ENCODE measurements around the gene NSUN7. TPM values are rescaled to one million over a fixed set of nuclear protein-coding genes. Genes with fewer than 3 reads are reported as not detected.
"Not testable (repeated sequence)": the region's sequence is repeated elsewhere in the genome, so short reads cannot be mapped to it uniquely, and the experiment has no call there.

Gene NSUN7
- polyA plus RNA-seq, 3 donors from 2014 or later, result not detected

DNA sequence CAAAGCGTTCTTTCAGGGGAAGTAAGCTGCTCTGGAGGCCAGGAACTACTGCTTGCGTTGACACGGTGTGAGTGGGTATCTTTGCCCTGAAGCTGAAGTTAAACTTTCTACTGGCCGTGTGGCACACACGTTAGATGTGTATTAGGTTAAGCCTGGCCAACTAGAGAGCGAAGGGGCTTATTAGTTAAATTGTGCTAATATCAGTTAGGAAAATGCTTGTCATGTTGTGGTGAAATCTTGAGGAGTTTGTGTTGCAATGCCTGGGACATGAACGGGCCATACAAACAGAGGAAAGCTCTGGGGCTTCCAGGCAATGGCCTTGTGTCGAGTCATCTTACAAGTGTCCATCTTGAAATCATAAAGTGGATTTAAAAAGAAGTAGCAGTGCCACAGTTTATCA lies 62.6 kb downstream of the NSUN7 start:
- Mint-ChIP-seq H3K4me3 (no peak overlapping the region), H3K4me1 (no peaks in the 10 kb centered on the region), H3K36me3 (no peaks in the 10 kb centered on the region), H3K27me3 (ENCODE audit: low read depth in 3 of 3) (peaks cover 0 to 3% (median 2%) of the 10 kb centered on the region in 3 donors), H3K27ac (no peak overlapping the region), H3K9me3 (no peaks in the 10 kb centered on the region)
- DNase-seq, result no peak

DNA sequence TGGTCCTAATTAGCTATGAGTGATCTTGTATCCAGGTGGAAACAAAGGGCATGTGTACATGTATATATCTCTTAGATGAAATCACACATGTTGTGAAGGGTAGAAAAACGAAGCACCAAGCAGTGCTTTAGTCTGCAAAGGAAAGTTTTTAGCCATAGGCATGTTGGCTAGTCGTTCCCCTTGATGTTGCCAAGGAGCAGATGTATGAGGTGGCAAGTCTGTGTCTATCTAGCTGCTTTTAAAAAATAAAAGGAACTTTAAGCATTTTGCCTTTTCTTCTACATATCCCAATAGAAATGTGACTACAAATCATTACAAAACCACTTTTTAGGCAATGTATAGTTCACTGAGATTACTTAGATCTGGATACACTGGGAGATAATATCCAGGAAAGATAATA lies 63.1 kb downstream of the NSUN7 start:
- Mint-ChIP-seq H3K27ac (no peak overlapping the region), H3K36me3 (no peaks in the 10 kb centered on the region), H3K4me3 (no peak overlapping the region), H3K9me3 (no peaks in the 10 kb centered on the region), H3K4me1 (no peaks in the 10 kb centered on the region), H3K27me3 (ENCODE audit: low read depth in 3 of 3) (peaks cover 0 to 3% (median 2%) of the 10 kb centered on the region in 3 donors)
- DNase-seq, result no peak

GRCh38 chr4:40817157-40817556 lies 67.4 kb downstream of the NSUN7 start:
- not testable (repeated sequence) for H3K9me3 Mint-ChIP-seq; H3K4me1 Mint-ChIP-seq; DNase-seq; H3K36me3 Mint-ChIP-seq; H3K27ac Mint-ChIP-seq; H3K27me3 Mint-ChIP-seq (ENCODE audit: low read depth in 3 of 3); H3K4me3 Mint-ChIP-seq

GRCh38 chr4:40820101-40820500 lies 70.3 kb downstream of the NSUN7 start:
- Mint-ChIP-seq H3K4me3 (no peak overlapping the region), H3K36me3 (no peaks in the 10 kb centered on the region), H3K27ac (no peak overlapping the region), H3K27me3 (ENCODE audit: low read depth in 3 of 3) (peaks cover 0 to 6% (median 2%) of the 10 kb centered on the region in 3 donors), H3K4me1 (no peaks in the 10 kb centered on the region), H3K9me3 (peaks cover 0 to 4% (median 0%) of the 10 kb centered on the region in 6 donors)
- DNase-seq, result no peak

DNA sequence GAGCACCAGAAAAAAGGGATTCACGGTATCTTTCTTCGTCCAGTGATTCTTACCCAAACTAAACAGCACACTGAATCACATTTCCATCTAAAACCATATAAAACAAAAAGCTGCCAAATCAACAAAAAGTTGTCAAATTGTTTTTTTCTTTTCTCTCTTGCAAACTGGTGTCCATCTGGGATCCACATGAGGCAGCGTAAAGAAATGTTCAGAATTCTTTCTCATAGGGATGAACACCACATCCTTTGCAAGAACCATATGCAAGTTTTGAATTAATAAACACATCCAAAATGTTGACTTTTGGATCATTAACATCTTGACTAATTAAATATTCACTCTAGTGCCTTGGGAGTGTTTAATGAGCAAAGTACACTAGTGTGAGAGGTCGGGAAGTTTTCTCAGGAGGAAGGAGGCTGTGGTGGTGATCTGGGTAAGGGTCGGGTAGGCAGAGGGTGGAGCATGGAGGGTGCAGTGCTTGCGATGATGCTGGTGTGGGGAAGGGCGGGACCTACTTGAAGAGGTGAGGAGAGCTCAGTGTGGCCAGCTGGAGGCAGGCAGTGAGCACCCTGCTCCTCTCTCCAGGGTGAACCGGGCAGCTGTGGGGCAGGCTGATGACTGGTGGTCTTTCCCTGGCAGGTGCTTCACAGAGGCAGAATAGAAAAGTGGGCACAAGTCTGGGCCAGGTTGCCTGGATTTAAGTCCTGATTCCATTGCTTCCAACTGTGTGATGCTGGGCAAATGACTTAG lies 72.8 kb downstream of the NSUN7 start:
- DNase-seq, result no peak
- H3K27me3 Mint-ChIP-seq (ENCODE audit: low read depth in 3 of 3), result peaks cover 0 to 4% (median 2%) of the 10 kb centered on the region in 3 donors
- no peaks in the 10 kb centered on the region for H3K4me1 Mint-ChIP-seq
- H3K36me3 Mint-ChIP-seq, result no peaks in the 10 kb centered on the region
- no peak overlapping the region for H3K27ac Mint-ChIP-seq
- no peak overlapping the region for H3K4me3 Mint-ChIP-seq
- peaks cover 0 to 4% (median 0%) of the 10 kb centered on the region in 6 donors for H3K9me3 Mint-ChIP-seq

DNA sequence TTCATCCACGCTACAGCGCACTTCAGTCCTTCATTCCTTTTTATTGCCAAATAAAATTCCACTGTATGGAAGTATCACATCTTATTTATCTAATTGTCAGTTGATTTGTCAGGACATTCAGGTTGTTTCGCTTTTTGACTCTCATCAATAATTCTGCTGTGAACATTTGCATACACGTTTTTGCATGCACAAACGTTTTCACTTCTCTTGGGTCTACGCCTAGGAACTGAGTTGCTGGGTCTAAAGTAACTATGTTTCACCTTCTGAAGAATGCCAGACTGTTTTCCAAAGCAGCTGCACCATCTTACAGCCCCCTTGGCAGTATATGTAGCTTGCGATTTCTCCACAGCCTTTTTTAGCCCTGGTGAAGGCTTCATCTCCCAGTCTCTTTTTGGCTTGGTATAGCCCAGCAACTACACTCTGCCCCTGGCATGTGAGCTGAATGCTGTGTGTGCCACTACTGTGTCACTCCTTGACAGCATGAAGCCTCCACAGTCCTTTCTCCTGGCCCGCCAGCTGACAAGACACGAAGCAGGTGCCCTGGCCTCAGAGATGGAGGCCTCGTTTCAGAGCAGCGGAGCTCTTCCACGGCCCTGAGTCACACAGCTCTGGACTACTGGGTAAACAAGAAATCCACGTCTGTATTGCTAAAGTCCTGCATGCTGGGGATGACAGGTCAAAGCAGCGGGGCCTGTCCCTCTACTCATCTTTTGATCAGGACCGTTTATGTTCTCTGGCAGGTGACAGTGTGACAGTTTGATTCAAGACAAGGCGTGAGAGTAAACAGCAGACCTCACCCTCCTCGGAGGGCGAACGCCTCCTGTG lies 75.5 kb downstream of the NSUN7 start:
- peak overlapping the region in 1 of 6 donors; percentile 37 for H3K27ac Mint-ChIP-seq

DNA sequence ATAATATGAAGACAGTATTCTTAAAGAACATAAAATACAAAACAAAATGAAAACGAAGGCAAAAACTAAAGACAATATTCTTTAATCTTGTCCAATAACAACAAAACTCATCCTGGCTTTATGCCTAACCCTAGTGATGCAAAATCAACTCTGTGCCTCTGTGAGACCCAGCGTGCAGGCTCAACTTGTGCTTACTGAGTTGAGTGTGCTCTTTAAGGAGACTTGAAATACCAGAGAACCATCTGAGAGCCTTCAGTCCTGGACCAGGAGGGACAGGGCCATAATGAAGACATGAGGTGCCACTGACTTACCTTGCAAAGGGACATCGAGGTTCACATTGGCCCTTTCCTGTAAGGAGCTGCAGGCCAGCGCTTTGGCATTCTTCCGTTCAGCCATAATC lies 77.1 kb downstream of the NSUN7 start:
- no peak overlapping the region for H3K27ac Mint-ChIP-seq
- H3K4me3 Mint-ChIP-seq, result no peak overlapping the region
- H3K27me3 Mint-ChIP-seq (ENCODE audit: low read depth in 3 of 3), result peaks cover 0 to 4% (median 2%) of the 10 kb centered on the region in 3 donors
- no peaks in the 10 kb centered on the region for H3K36me3 Mint-ChIP-seq
- no peaks in the 10 kb centered on the region for H3K4me1 Mint-ChIP-seq
- no peaks in the 10 kb centered on the region for H3K9me3 Mint-ChIP-seq
- no peak for DNase-seq

More for the DNA sequence above, 75.5 kb downstream of the NSUN7 start:
- no peaks in the 10 kb centered on the region for H3K36me3 Mint-ChIP-seq
- H3K27me3 Mint-ChIP-seq (ENCODE audit: low read depth in 3 of 3), result peaks cover 0 to 4% (median 2%) of the 10 kb centered on the region in 3 donors
- H3K4me1 Mint-ChIP-seq, result no peaks in the 10 kb centered on the region
- no peak for DNase-seq
- no peak overlapping the region for H3K4me3 Mint-ChIP-seq
- no peaks in the 10 kb centered on the region for H3K9me3 Mint-ChIP-seq

DNA sequence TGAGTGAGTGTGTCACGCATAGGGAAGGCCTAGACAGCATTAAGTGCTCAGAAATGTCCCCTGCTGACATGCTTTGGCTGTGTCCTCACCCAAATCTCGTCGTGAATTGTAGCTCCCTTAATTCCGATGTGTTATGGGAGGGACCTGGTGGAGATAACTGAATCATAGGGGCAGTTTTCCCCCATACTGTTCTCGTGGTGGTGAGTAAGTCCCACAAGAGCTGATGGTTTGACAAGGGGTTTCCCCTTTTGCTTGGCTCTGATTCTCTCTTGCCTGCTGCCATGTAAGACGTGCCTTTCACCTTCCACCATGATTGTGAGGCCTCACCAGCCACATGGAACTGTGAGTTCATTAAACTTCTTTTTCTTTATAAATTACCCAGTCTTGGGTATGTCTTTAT lies 78.0 kb downstream of the NSUN7 start:
- no peaks in the 10 kb centered on the region for H3K9me3 Mint-ChIP-seq
- no peak overlapping the region for H3K27ac Mint-ChIP-seq
- H3K27me3 Mint-ChIP-seq (ENCODE audit: low read depth in 3 of 3), result peaks cover 0 to 2% (median 2%) of the 10 kb centered on the region in 3 donors
- H3K4me1 Mint-ChIP-seq, result no peaks in the 10 kb centered on the region
- H3K4me3 Mint-ChIP-seq, result no peak overlapping the region
- DNase-seq, result no peak
- H3K36me3 Mint-ChIP-seq, result no peaks in the 10 kb centered on the region

DNA sequence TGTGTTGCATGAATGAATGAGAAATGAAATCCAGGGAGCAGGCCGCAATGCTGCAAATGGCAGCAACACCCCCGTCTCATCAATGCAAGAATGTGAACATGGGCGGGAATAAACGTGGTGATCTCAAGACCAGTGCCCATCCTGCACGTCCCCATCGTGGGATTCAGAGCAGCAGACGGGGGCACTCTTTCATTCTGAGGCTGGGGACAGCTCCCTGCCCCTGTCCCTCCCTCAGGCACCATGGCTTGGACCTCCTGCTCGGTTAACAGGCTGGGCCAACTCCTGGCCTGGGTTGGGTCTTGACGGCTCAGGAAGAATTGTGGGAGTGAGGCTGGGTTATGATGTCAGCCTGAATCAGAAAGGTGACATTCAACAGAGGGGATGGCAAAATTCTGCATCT lies 78.9 kb downstream of the NSUN7 start:
- H3K27me3 Mint-ChIP-seq (ENCODE audit: low read depth in 3 of 3), result no peaks in the 10 kb centered on the region
- H3K9me3 Mint-ChIP-seq, result no peaks in the 10 kb centered on the region
- no peak overlapping the region for H3K27ac Mint-ChIP-seq
- H3K4me3 Mint-ChIP-seq, result no peak overlapping the region
- no peaks in the 10 kb centered on the region for H3K4me1 Mint-ChIP-seq
- no peaks in the 10 kb centered on the region for H3K36me3 Mint-ChIP-seq
- DNase-seq, result no peak

DNA sequence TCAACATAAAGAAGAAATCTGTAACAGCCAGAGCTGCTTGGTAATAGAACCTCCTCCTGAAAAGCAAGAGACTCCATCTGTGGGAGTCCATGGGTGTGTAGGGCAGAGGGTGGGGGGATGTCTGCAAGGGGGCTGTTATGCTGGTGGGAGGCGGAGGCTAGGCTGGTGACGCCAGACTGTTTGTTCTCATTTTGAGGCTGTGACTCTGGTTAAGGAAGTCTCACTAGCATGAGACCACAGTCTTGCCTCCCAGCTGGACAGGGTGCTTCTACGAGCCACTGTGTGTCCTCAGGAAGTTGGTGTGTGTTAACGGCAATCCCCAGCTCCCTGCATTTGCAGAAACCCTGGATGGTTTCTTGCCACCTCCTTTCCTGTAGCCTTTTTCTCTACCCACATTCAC lies 79.8 kb downstream of the NSUN7 start:
- Mint-ChIP-seq H3K27me3 (ENCODE audit: low read depth in 3 of 3) (no peaks in the 10 kb centered on the region), H3K4me1 (no peaks in the 10 kb centered on the region), H3K4me3 (no peak overlapping the region), H3K9me3 (no peaks in the 10 kb centered on the region), H3K36me3 (no peaks in the 10 kb centered on the region), H3K27ac (no peak overlapping the region)
- DNase-seq, result no peak

DNA sequence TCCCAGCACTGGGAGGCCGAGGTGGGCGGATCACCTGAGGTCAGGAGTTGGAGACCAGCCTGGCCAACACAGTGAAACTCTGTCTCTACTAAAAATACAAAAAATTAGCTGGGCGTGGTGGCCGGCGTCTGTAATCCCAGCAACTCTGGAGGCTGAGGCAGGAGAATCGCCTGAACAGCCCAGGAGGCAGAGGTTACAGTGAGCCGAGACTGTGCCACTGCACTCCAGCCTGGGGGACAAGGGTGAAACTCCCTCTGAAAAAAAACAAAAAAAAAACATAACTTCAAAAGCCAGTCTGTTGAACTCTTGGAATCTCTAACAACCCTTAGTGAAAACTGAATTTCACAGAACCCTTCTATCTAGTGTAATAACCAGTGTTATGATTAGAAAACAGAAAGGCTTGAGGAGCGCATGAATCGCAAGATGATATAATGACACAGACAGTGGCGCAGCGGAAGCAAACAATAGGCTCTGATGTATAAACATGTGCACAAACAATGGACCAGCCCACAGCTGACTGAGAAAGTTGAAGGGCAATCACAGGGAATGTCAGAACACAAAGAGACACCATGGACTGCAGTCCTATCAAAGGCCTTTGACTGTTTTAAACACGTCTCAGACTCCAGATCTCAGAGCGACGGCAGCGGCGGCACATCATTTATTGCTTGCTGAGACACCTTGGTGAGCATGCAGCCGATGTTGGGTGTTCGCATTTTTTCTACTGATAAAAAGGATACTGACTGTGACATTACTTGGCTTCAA lies 81.6 kb downstream of the NSUN7 start:
- Mint-ChIP-seq H3K27me3 (ENCODE audit: low read depth in 3 of 3) (peaks cover 0 to 1% (median under 1%) of the 10 kb centered on the region in 3 donors), H3K4me1 (no peaks in the 10 kb centered on the region), H3K36me3 (no peaks in the 10 kb centered on the region), H3K4me3 (no peak overlapping the region), H3K27ac (no peak overlapping the region), H3K9me3 (no peaks in the 10 kb centered on the region)
- DNase-seq, result no peak

DNA sequence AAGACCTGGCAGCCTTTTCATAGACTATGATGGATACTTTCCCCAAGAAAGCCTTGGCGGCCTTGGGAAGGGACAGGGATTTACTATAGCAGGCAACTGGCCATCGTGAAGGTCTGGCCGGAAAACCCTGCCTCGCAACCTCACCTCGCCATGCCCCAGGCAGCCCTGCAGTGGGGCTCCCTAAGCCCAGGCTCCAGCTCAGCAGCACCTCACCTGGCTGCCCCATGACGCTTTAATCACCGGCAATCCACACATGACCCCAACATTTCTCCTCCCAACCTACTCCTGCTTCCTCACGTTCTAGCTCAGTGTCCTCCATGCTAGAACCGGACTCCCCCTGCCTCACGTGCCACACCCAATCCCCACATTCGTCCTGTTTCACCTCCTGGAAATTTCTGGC lies 82.4 kb downstream of the NSUN7 start:
- Mint-ChIP-seq H3K27ac (no peak overlapping the region), H3K4me1 (no peaks in the 10 kb centered on the region), H3K9me3 (no peaks in the 10 kb centered on the region), H3K27me3 (ENCODE audit: low read depth in 3 of 3) (peaks cover 0 to 2% (median 1%) of the 10 kb centered on the region in 3 donors), H3K36me3 (no peaks in the 10 kb centered on the region), H3K4me3 (no peak overlapping the region)
- no peak for DNase-seq

GRCh38 chr4:40833212-40833611 lies 83.5 kb downstream of the NSUN7 start:
- Mint-ChIP-seq H3K4me1 (no peaks in the 10 kb centered on the region), H3K9me3 (no peaks in the 10 kb centered on the region), H3K4me3 (no peak overlapping the region), H3K36me3 (no peaks in the 10 kb centered on the region), H3K27ac (no peak overlapping the region), H3K27me3 (ENCODE audit: low read depth in 3 of 3) (peaks cover 0 to 2% (median 1%) of the 10 kb centered on the region in 3 donors)
- DNase-seq, result no peak

Data from immature natural killer cell (primary cell).